ENCODE data around the gene GRXCR1. TPM values are rescaled to one million over a fixed set of nuclear protein-coding genes. Genes with fewer than 3 reads are reported as not detected.

Gene GRXCR1
- total RNA-seq, 1 donor, result not detected

- TF ChIP-seq CTCF (IDR thresholded peaks at IDR 0.05; ENCODE audit: insufficient read depth, low read length), result no peak
- DNase-seq (ENCODE audit: low read depth), result no peak
- no peak overlapping the region for H3K4me3 ChIP-seq (ENCODE audit: low read depth, low read length)
Observed at GRCh38 chr4:42917296-42917695, 24.8 kb downstream of the GRXCR1 start.

- TF ChIP-seq CTCF (IDR thresholded peaks at IDR 0.05; ENCODE audit: insufficient read depth, low read length), result no peak
- no peak overlapping the region for H3K4me3 ChIP-seq (ENCODE audit: low read depth, low read length)
- DNase-seq (ENCODE audit: low read depth), result no peak
Observed at GRCh38 chr4:42923431-42923830, 30.9 kb downstream of the GRXCR1 start.

- DNase-seq (ENCODE audit: low read depth), result no peak
- H3K4me3 ChIP-seq (ENCODE audit: low read depth, low read length), result no peak overlapping the region
- no peak for TF ChIP-seq CTCF (IDR thresholded peaks at IDR 0.05; ENCODE audit: insufficient read depth, low read length)
Observed at GRCh38 chr4:42925921-42926320, 33.4 kb downstream of the GRXCR1 start.

GRCh38 chr4:42927946-42928345, 35.4 kb downstream of the GRXCR1 start:
- H3K4me3 ChIP-seq (ENCODE audit: low read depth, low read length), result no peak overlapping the region
- DNase-seq (ENCODE audit: low read depth), result no peak
- no peak for TF ChIP-seq CTCF (IDR thresholded peaks at IDR 0.05; ENCODE audit: insufficient read depth, low read length)

GRCh38 chr4:42928582-42928981, 36.1 kb downstream of the GRXCR1 start:
- no peak overlapping the region for H3K4me3 ChIP-seq (ENCODE audit: low read depth, low read length)
- TF ChIP-seq CTCF (IDR thresholded peaks at IDR 0.05; ENCODE audit: insufficient read depth, low read length), result no peak
- no peak for DNase-seq (ENCODE audit: low read depth)

GRCh38 chr4:42942216-42942615, 49.7 kb downstream of the GRXCR1 start:
- no peak for DNase-seq (ENCODE audit: low read depth)
- TF ChIP-seq CTCF (IDR thresholded peaks at IDR 0.05; ENCODE audit: insufficient read depth, low read length), result no peak
- H3K4me3 ChIP-seq (ENCODE audit: low read depth, low read length), result no peak overlapping the region

- no peak for TF ChIP-seq CTCF (IDR thresholded peaks at IDR 0.05; ENCODE audit: insufficient read depth, low read length)
- no peak for DNase-seq (ENCODE audit: low read depth)
Observed at GRCh38 chr4:42945874-42946273, 53.4 kb downstream of the GRXCR1 start.

More at GRCh38 chr4:42945874-42946273, 53.4 kb downstream of the GRXCR1 start:
- H3K4me3 ChIP-seq (ENCODE audit: low read depth, low read length), result no peak overlapping the region

All from fibroblast of the aortic adventitia (primary cell).